Skin of body (tissue), 3 donors: ENCODE results near the gene MCM7. TPM values are rescaled to one million over a fixed set of nuclear protein-coding genes. Genes with fewer than 3 reads are reported as not detected.

Experiments
- DNase-seq: peaks from one replicate; lab custom pipeline; 2025; lab: John Stamatoyannopoulos, UW
- small RNA-seq: library from RNA; depleted of rRNA; stranded (forward); fragments of <200 nt; gene quantifications from one replicate; pipeline ENCODE3, GENCODE V24; 2014; ENCODE audit warnings: low replicate concordance
- total RNA-seq: library from RNA; depleted of rRNA; stranded (reverse); fragments of >200 nt; gene quantifications from one replicate; pipeline ENCODE4 v1.2.3, GENCODE V29; 2014

Gene MCM7
- total RNA-seq, 1 donor from 2014 or later: 47.5 TPM

GRCh38 chr7:100071018-100071723, 30.0 kb downstream of the MCM7 start:
- no peak for DNase-seq

GRCh38 chr7:100069991-100070390, 31.2 kb downstream of the MCM7 start:
- DNase-seq: no peak

GRCh38 chr7:100066953-100067352, 34.2 kb downstream of the MCM7 start:
- DNase-seq: no peak

- no peak for DNase-seq
These were observed 35.6 kb downstream of the MCM7 start for GRCh38 chr7:100065452-100066186.

GRCh38 chr7:100064162-100064561, 37.0 kb downstream of the MCM7 start:
- no peak for DNase-seq

GRCh38 chr7:100063376-100063775, 37.8 kb downstream of the MCM7 start:
- DNase-seq: no peak

- no peak for DNase-seq
These were observed 39.5 kb downstream of the MCM7 start for GRCh38 chr7:100061518-100062193.

GRCh38 chr7:100059251-100059739, 41.9 kb downstream of the MCM7 start:
- DNase-seq: no peak

GRCh38 chr7:100057006-100057405, 44.2 kb downstream of the MCM7 start:
- DNase-seq: no peak

- DNase-seq: peak; percentile 40
These were observed 48.0 kb downstream of the MCM7 start for GRCh38 chr7:100053215-100053614.

GRCh38 chr7:100051611-100052010, 49.6 kb downstream of the MCM7 start:
- no peak for DNase-seq

- DNase-seq: peak; percentile 82
These were observed 51.5 kb downstream of the MCM7 start, which contains the start of gene ZSCAN21 for GRCh38 chr7:100049441-100050291. Gene ZSCAN21, plus strand, starts transcription at chr7:100049774. Its CDS starts 7,233 bp downstream, at chr7:100057007.

GRCh38 chr7:100048680-100049079, 52.5 kb downstream of the MCM7 start:
- no peak for DNase-seq

- no peak for DNase-seq
These were observed 56.5 kb downstream of the MCM7 start for GRCh38 chr7:100044718-100045117.

Small RNAs within 50 kb of the gene (small RNA-seq; reads per million reads assigned to genes)
- gene MIR106B (146 reads per million, percentile 97 among the genes with 10 or more reads in this experiment), gene MIR25 (1,224 reads per million, percentile 99 among the genes with 10 or more reads in this experiment), gene MIR93 (683 reads per million, percentile 98 among the genes with 10 or more reads in this experiment)

Other genes starting within 250 kb of the MCM7 start
- gene OR2AE1, start 224.4 kb downstream of the MCM7 start, total RNA-seq: not detected
- gene TRIM4, start 181.9 kb downstream of the MCM7 start, total RNA-seq: 19.1 TPM
- 0.49 TPM for gene GJC3, start 171.8 kb downstream of the MCM7 start, total RNA-seq
- gene AZGP1, start 125.4 kb downstream of the MCM7 start, total RNA-seq: 39.4 TPM
- 38.1 TPM for gene ZKSCAN1, start 85.8 kb downstream of the MCM7 start, total RNA-seq
- gene ZSCAN21, start 51.6 kb downstream of the MCM7 start, total RNA-seq: 8.4 TPM
- gene ZNF3, start 19.7 kb downstream of the MCM7 start, total RNA-seq: 24.8 TPM
- 46.1 TPM for gene COPS6, start 12.4 kb downstream of the MCM7 start, total RNA-seq
- 12.8 TPM for gene AP4M1, start 246 bp upstream of the MCM7 start, total RNA-seq
- gene TAF6, start 18.0 kb upstream of the MCM7 start, total RNA-seq: 16.3 TPM
- 23.4 TPM for gene CNPY4, start 18.2 kb upstream of the MCM7 start, total RNA-seq
- gene MBLAC1, start 25.6 kb upstream of the MCM7 start, total RNA-seq: 1.1 TPM
- 73.6 TPM for gene LAMTOR4, start 47.5 kb upstream of the MCM7 start, total RNA-seq
- 5.3 TPM for gene TRAPPC14, start 57.3 kb upstream of the MCM7 start, total RNA-seq
- 3.4 TPM for gene GAL3ST4, start 67.2 kb upstream of the MCM7 start, total RNA-seq
- 3.9 TPM for gene GPC2, start 76.0 kb upstream of the MCM7 start, total RNA-seq
- gene STAG3, start 76.5 kb upstream of the MCM7 start, total RNA-seq: 0.89 TPM
- gene PVRIG, start 118.6 kb upstream of the MCM7 start, total RNA-seq: not detected
- gene SPDYE3, start 206.3 kb upstream of the MCM7 start, total RNA-seq: not detected